ENCODE measurements around the gene NEURL1B.
A peak's percentile ranks its signal among the peaks of the same experiment; 100 is the strongest.

NEURL1B gene

GRCh38 chr5:172680921-172681320, 39.9 kb downstream of the NEURL1B start:
- no peak for DNase-seq

GRCh38 chr5:172681421-172681820, 40.4 kb downstream of the NEURL1B start:
- DNase-seq = no peak

- no peak for DNase-seq
Measured at GRCh38 chr5:172683264-172683644, 42.2 kb downstream of the NEURL1B start.

GRCh38 chr5:172683645-172684471, 42.8 kb downstream of the NEURL1B start:
- DNase-seq = peak; percentile 31

GRCh38 chr5:172685091-172685490, 44.0 kb downstream of the NEURL1B start:
- no peak for DNase-seq

GRCh38 chr5:172686111-172686510, 45.0 kb downstream of the NEURL1B start:
- DNase-seq = no peak

GRCh38 chr5:172686539-172687390, 45.7 kb downstream of the NEURL1B start:
- no peak for DNase-seq

- DNase-seq = no peak
Measured at GRCh38 chr5:172687940-172688339, 46.9 kb downstream of the NEURL1B start.

GRCh38 chr5:172688349-172689217, 47.5 kb downstream of the NEURL1B start:
- no peak for DNase-seq

GRCh38 chr5:172689218-172689572, 48.1 kb downstream of the NEURL1B start:
- DNase-seq = no peak

GRCh38 chr5:172689801-172690200, 48.7 kb downstream of the NEURL1B start:
- DNase-seq = no peak

GRCh38 chr5:172690258-172691075, 49.4 kb downstream of the NEURL1B start:
- DNase-seq = no peak

GRCh38 chr5:172691886-172692285, 50.8 kb downstream of the NEURL1B start:
- DNase-seq = no peak

GRCh38 chr5:172692451-172692850, 51.4 kb downstream of the NEURL1B start:
- DNase-seq = no peak

- DNase-seq = peak; percentile 34
Measured at GRCh38 chr5:172692981-172693380, 51.9 kb downstream of the NEURL1B start.

- DNase-seq = no peak
Measured at GRCh38 chr5:172694061-172694460, 53.0 kb downstream of the NEURL1B start.

GRCh38 chr5:172694541-172694940, 53.5 kb downstream of the NEURL1B start:
- DNase-seq = no peak

- DNase-seq = no peak
Measured at GRCh38 chr5:172695232-172696054, 54.4 kb downstream of the NEURL1B start.

- no peak for DNase-seq
Measured at GRCh38 chr5:172696171-172696849, 55.2 kb downstream of the NEURL1B start.

All from fibroblast of skin of back (primary cell).